WTC11 (cell line): ENCODE measurements around the gene UCN. TPM values are rescaled to one million over a fixed set of nuclear protein-coding genes. Genes with fewer than 3 reads are reported as not detected.

ENCODE experiments used
- ATAC-seq: fragments of 200-7000 bp; cut with Tn5 transposase; 2 replicates; pipeline ENCODE4 v1.10.0; 2021; ENCODE audit warnings: mild to moderate bottlenecking, moderate library complexity
- CTCF ChIA-PET: fragments of 300-600 bp; sonication (Branson Sonifier 250); formaldehyde crosslinking; loops from one replicate; lab custom pipeline; 2021; ENCODE audit warnings: antibody characterized with exemption; lab: Charles Lee
- POLR2A ChIA-PET: fragments of 350-600 bp; sonication (Branson Sonifier 250); formaldehyde crosslinking; loops from one replicate; lab custom pipeline; 2021; ENCODE audit warnings: antibody characterized with exemption; lab: Charles Lee
- DNase-seq: peaks from one replicate; pipeline ENCODE4 v3.0.0; 2021; ENCODE audit warnings: low spot score
- H3K27ac Mint-ChIP-seq: 2 replicates; pipeline ENCODE4 v1.8.0; 2021; ENCODE audit warnings: mixed read lengths
- H3K27me3 Mint-ChIP-seq: 2 replicates; pipeline ENCODE4 v1.8.0; 2021; ENCODE audit warnings: low read depth, mild to moderate bottlenecking, moderate library complexity, mixed read lengths
- H3K36me3 Mint-ChIP-seq: 2 replicates; pipeline ENCODE4 v1.8.0; 2021; ENCODE audit warnings: mixed read lengths
- H3K4me1 Mint-ChIP-seq: 2 replicates; pipeline ENCODE4 v1.8.0; 2022; ENCODE audit warnings: mixed read lengths
- H3K4me3 Mint-ChIP-seq: 2 replicates; pipeline ENCODE4 v1.8.0; 2021; ENCODE audit warnings: mild to moderate bottlenecking, moderate library complexity, mixed read lengths
- H3K9me3 Mint-ChIP-seq: 2 replicates; pipeline ENCODE4 v1.8.0; 2021; ENCODE audit warnings: mixed read lengths
- CBFB ChIP-seq: sonication (generic); formaldehyde crosslinking; IDR thresholded peaks from 2 replicates; pipeline ENCODE4 v1.8.1; 2022; ENCODE audit warnings: mild to moderate bottlenecking, low read depth, missing genetic modification reagents
- ERG ChIP-seq: fragments of 250-450 bp; sonication (Bioruptor Pico); IDR thresholded peaks from 2 replicates; pipeline ENCODE4 v1.8.0; 2021; ENCODE audit warnings: mild to moderate bottlenecking
- ESRRA ChIP-seq: sonication (generic); formaldehyde crosslinking; IDR thresholded peaks from 2 replicates; pipeline ENCODE4 v1.8.1; 2022; ENCODE audit warnings: mild to moderate bottlenecking, missing genetic modification reagents, borderline replicate concordance
- GABPB1 ChIP-seq: sonication (generic); formaldehyde crosslinking; IDR thresholded peaks from 2 replicates; pipeline ENCODE4 v1.8.1; 2023; ENCODE audit warnings: mild to moderate bottlenecking, missing genetic modification reagents
- IRF1 ChIP-seq: sonication (generic); formaldehyde crosslinking; IDR thresholded peaks from 2 replicates; pipeline ENCODE4 v1.8.0; 2023; ENCODE audit warnings: missing genetic modification reagents
- JAZF1 ChIP-seq: fragments of 250-450 bp; sonication (Bioruptor Pico); IDR thresholded peaks from 2 replicates; pipeline ENCODE4 v1.9.0; 2021; ENCODE audit warnings: moderate library complexity, mild to moderate bottlenecking, inconsistent platforms
- MXD4 ChIP-seq: fragments of 250-450 bp; sonication (Bioruptor Pico); IDR thresholded peaks from 2 replicates; pipeline ENCODE4 v1.8.0; 2021; ENCODE audit warnings: mild to moderate bottlenecking, moderate library complexity, borderline replicate concordance
- OVOL2 ChIP-seq: fragments of 250-450 bp; sonication (Bioruptor Pico); IDR thresholded peaks from 2 replicates; pipeline ENCODE4 v1.9.0; 2021; ENCODE audit warnings: mild to moderate bottlenecking, borderline replicate concordance
- PRDM15 ChIP-seq: sonication (generic); formaldehyde crosslinking; IDR thresholded peaks from 2 replicates; pipeline ENCODE4 v1.8.0; 2022; ENCODE audit warnings: missing genetic modification reagents
- PREB ChIP-seq: sonication (generic); formaldehyde crosslinking; IDR thresholded peaks from 2 replicates; pipeline ENCODE4 v1.8.1; 2022; ENCODE audit warnings: mild to moderate bottlenecking, missing genetic modification reagents, moderate library complexity, borderline replicate concordance
- RELA ChIP-seq: sonication (generic); formaldehyde crosslinking; IDR thresholded peaks from 2 replicates; pipeline ENCODE4 v1.8.1; 2022; ENCODE audit warnings: missing genetic modification reagents, mild to moderate bottlenecking, borderline replicate concordance
- RORB ChIP-seq: fragments of 250-450 bp; sonication (Bioruptor Pico); IDR thresholded peaks from 2 replicates; pipeline ENCODE4 v1.9.0; 2021; ENCODE audit warnings: mild to moderate bottlenecking
- SMAD3 ChIP-seq: sonication (generic); formaldehyde crosslinking; IDR thresholded peaks from 2 replicates; pipeline ENCODE4 v1.8.0; 2022; ENCODE audit warnings: missing genetic modification reagents, mild to moderate bottlenecking, borderline replicate concordance
- SMAD4 ChIP-seq: sonication (generic); formaldehyde crosslinking; IDR thresholded peaks from 2 replicates; pipeline ENCODE4 v1.8.0; 2022; ENCODE audit warnings: mild to moderate bottlenecking, missing genetic modification reagents
- TCF7 ChIP-seq: sonication (generic); formaldehyde crosslinking; IDR thresholded peaks from 2 replicates; pipeline ENCODE4 v1.8.0; 2022; ENCODE audit warnings: mild to moderate bottlenecking, low read depth, missing genetic modification reagents, moderate library complexity
- USF2 ChIP-seq: sonication (generic); formaldehyde crosslinking; IDR thresholded peaks from 2 replicates; pipeline ENCODE4 v1.8.1; 2023; ENCODE audit warnings: mild to moderate bottlenecking, missing genetic modification reagents, moderate library complexity
- ZNF138 ChIP-seq: sonication (generic); formaldehyde crosslinking; conservative IDR thresholded peaks from 2 replicates; pipeline ENCODE4 v1.8.1; 2022; ENCODE audit warnings: mild to moderate bottlenecking, moderate library complexity, missing genetic modification reagents
- ZNF396 ChIP-seq: fragments of 250-450 bp; sonication (Bioruptor Pico); IDR thresholded peaks from 2 replicates; pipeline ENCODE4 v1.8.0; 2021; ENCODE audit warnings: mild to moderate bottlenecking, moderate library complexity, borderline replicate concordance
- ZNF416 ChIP-seq: fragments of 250-450 bp; sonication (Bioruptor Pico); IDR thresholded peaks from 2 replicates; pipeline ENCODE4 v1.9.0; 2021; ENCODE audit warnings: mild to moderate bottlenecking, inconsistent platforms
- ZSCAN18 ChIP-seq: fragments of 250-450 bp; sonication (Bioruptor Pico); IDR thresholded peaks from 2 replicates; pipeline ENCODE4 v2.1.2; 2022; ENCODE audit warnings: mild to moderate bottlenecking, moderate library complexity
- total RNA-seq: library from RNA; stranded (reverse); gene quantifications from 3 replicates; pipeline ENCODE4 v1.2.3, GENCODE V29; 2021

The UCN gene
- total RNA-seq, 1 experiment from 2014 or later: 0.68 TPM

- Mint-ChIP-seq H3K36me3 (peaks cover 9% of the 10 kb centered on the region), H3K4me1 (peaks cover 22% of the 10 kb centered on the region), H3K9me3 (no peaks in the 10 kb centered on the region), H3K27me3 (no peaks in the 10 kb centered on the region), H3K4me3 (no peak overlapping the region), H3K27ac (peak overlapping the region; percentile 55)
- DNase-seq (no peak), ATAC-seq (no peak)
- TF ChIP-seq ZNF396 (CRISPR knock-in tag) (no peak), ZNF416 (CRISPR knock-in tag) (no peak), IRF1 (CRISPR knock-in tag) (no peak), JAZF1 (no peak), USF2 (CRISPR knock-in tag) (no peak), CBFB (no peak), PREB (CRISPR knock-in tag) (no peak), ZNF138 (CRISPR knock-in tag) (no peak), SMAD3 (CRISPR knock-in tag) (no peak)
- ChIA-PET POLR2A (no interaction called here), CTCF (interaction anchor here (0.7 kb wide), 2 partner anchors 68 to 93 kb away, joined by 3 to 4 read pairs; no protein-coding TSS in a partner anchor)
Measured at GRCh38 chr2:27350106-27350693, 42.0 kb upstream of the UCN start.

GRCh38 chr2:27347641-27348040 is 39.4 kb upstream of the UCN start:
- peak overlapping the region; percentile 26; the same call in 1 of the 2 replicates for H3K27ac Mint-ChIP-seq
- H3K27me3 Mint-ChIP-seq: no peaks in the 10 kb centered on the region
- H3K4me1 Mint-ChIP-seq: peaks cover under 1% of the 10 kb centered on the region; the same call in 1 of the 2 replicates
- no peak for TF ChIP-seq ERG (CRISPR knock-in tag)
- TF ChIP-seq, all 79 proteins: peak for 0
- Mint-ChIP-seq H3K9me3 (no peaks in the 10 kb centered on the region), H3K36me3 (peaks cover 20% of the 10 kb centered on the region), H3K4me3 (no peak overlapping the region)
- DNase-seq (no peak), ATAC-seq (no peak)
- CTCF ChIA-PET: no interaction called here
- POLR2A ChIA-PET: no interaction called here

GRCh38 chr2:27336173-27336572 is 27.9 kb upstream of the UCN start:
- Mint-ChIP-seq H3K27me3 (no peaks in the 10 kb centered on the region), H3K27ac (no peak overlapping the region), H3K9me3 (no peaks in the 10 kb centered on the region), H3K4me3 (no peak overlapping the region), H3K4me1 (no peaks in the 10 kb centered on the region), H3K36me3 (peaks cover 66% of the 10 kb centered on the region)
- ATAC-seq: no peak
- CTCF ChIA-PET: no interaction called here
- TF ChIP-seq TCF7 (CRISPR knock-in tag) (no peak), ESRRA (CRISPR knock-in tag) (no peak), RORB (CRISPR knock-in tag) (no peak), MXD4 (CRISPR knock-in tag) (no peak), OVOL2 (CRISPR knock-in tag) (no peak), SMAD3 (CRISPR knock-in tag) (no peak), PRDM15 (CRISPR knock-in tag) (no peak), JAZF1 (no peak), SMAD4 (no peak), RELA (no peak), GABPB1 (CRISPR knock-in tag) (no peak), ZSCAN18 (no peak), ZNF138 (CRISPR knock-in tag) (no peak)
- POLR2A ChIA-PET: no interaction called here
- DNase-seq: no peak
